ENCODE results near the gene NR3C2.
A peak's percentile ranks its signal among the peaks of the same experiment; 100 is the strongest.
"Not testable (repeated sequence)": the region's sequence is repeated elsewhere in the genome, so short reads cannot be mapped to it uniquely, and the experiment has no call there.

NR3C2 gene

DNA sequence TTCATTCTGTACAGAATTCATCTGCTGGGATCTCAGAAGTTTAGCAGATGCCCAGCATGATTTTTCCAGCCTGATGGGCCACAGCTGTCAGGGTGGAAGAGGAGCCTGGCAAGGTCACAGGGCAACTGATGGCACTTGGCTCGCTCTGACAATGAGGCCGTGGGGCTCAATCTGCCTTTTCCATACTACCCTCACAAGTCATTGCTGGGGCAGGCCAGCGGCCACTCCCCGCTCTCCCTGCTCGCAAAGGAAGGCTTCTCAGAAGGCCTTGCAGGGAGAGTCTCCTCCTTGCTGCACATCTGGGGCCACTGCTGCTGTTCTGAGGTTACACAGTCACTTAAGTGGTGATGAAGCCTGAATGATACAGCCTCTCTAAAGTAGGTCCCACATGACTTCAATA lies 349.1 kb downstream of the NR3C2 start:
- no peak for DNase-seq

DNA sequence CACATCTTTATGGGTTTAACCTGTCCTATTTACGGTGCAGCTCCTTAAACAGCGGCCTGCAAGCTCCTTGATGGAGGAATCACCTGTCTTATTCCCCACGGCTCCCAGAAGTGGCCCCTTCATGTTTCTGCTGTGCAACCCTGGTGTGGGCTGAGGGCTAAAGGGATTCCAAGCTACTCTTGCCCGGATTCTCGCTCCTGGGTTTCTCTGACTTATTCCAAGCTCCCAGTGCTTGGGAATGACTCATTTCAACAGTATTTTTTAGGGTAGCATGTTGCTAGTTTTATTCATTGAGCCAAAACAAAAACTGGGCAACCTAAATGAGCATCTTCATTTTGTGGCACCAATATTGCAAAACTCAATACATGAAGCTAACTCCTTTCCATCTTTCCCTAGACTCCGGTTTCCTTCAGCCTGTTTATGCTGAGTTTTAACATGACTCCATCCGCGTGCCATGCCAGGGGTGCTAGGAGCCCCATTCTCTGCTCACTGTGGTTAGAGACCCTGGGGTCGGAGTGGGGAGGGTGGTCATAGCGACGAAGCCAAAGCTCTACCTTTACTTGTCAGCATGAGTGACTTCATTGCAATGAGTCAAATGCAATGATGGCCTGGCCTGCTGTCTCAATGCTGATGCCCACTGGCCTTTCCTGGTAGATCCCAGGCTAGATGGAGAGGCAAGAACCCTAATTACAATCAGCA lies 349.7 kb downstream of the NR3C2 start:
- DNase-seq, result no peak

DNA sequence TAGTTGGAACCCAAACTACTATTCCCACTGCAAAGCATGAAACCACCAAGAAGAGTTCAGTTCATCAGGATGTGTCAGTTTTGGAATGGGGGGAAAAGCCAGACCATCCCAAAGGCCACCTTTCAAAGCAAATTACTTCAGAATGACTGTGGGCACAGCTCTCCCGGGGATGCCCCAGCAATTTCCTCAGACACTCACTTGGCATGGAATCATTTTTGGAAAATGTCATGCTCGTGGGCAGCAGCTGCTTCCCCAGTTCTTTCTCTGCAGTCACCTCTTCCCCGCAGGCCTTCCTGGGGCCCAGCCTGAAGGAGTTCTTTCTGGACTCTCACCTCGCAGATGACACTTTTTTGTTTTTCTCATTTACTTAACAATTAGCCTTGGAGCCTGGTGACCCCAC lies 350.3 kb downstream of the NR3C2 start:
- no peak for DNase-seq

DNA sequence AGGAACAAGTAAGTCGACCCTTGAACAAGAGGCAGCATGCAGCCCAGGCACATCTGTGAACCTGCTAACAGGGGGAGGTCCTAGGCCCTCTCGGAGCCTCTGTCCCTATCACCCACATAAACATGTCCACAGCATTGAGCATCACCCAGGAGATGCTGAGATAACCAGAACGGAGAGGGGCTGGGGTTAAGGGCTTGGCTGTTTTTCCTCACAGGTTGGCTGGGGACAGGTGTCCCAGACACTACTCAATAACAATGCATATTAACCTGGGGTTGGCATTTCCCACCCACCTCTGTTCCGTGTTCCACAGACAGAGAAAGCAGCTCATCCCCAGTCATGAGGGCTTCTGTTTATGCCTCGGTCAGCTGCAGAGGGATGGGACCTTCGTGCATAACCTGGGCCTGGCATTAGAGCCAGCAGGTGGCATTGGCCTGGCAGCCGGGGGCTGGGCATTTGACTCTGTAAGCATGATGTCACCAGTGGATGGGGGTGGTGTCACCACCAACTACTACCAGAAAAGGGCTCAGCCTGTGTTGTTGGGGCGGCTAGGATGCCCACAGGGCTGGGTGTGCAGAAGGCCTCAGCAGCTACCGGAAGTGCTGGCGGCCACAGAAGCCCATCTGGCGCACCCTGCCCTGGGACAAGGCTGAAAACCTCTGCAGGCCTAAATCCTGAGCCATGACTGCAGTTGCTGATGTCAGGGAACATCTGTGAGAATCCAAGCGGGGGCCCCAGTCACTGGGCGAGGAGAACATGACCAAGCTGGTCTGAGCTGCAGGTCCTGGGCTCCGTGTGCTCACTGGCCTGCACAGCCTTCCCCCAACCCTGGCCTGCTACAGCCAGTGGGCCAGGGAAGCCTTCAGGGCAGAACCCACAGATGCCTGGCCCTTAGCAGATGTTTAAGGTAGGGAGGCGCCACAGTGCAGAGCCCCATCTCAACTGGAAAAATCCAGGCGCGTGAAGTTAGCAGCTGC lies 351.4 kb downstream of the NR3C2 start:
- DNase-seq, result no peak

DNA sequence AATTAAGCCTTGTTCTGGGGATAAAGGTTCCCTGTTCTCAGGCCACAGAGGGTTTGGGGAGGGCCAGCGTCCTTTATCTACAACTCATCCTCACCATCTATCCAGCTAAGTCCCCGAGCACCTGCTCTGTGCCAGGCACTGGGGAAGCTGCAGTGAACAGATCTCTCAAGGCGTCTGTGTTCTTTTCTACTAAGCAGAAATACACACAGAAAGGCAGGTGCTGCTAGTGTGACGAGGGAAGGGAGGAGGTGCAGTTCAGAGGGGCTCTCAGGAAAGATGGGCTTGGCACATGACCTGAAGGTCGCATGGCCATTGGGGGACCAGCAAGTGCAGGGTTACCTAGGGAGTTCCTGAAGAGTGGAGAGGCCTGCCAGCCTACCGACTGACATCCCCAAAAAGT lies 352.2 kb downstream of the NR3C2 start:
- peak; percentile 27 for DNase-seq

DNA sequence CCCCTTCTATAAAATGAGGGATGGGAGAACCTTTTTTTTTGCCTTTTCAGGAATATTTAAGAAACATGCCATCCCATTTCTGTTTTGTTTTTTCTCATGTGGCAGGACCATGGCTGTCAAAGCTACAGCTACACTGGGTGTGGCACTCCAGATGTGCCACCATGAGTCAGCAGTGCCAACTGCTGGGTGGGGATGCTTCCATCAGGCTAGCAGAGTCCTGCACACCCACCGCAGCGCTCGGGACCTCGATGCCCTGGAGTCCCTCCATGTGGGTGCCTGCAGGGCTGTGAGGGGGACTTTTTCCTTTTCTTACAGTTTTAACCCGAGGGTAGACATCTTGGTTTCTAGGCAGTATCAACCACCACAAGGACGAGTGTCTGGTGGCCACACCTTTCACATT lies 352.6 kb downstream of the NR3C2 start:
- peak; percentile 58 for DNase-seq

DNA sequence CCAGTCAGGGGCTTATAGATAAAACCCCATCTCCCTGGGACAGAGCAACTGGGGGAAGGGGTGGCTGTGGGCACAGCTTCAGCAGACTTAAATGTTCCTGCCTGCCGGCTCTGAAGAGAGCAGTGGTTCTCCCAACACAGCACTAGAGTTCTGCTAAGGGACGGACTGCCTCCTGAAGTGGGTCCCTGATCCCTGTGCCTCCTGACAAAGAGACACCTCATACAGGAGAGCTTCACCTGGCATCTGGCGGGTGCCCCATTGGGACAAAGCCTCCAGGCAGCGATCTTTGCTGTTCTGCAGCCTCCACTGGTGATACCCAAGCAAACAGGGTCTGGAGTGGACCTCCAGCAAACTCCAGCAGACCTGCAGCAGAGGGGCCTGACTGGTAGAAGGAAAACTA lies 359.1 kb downstream of the NR3C2 start:
- not testable (repeated sequence) for DNase-seq

DNA sequence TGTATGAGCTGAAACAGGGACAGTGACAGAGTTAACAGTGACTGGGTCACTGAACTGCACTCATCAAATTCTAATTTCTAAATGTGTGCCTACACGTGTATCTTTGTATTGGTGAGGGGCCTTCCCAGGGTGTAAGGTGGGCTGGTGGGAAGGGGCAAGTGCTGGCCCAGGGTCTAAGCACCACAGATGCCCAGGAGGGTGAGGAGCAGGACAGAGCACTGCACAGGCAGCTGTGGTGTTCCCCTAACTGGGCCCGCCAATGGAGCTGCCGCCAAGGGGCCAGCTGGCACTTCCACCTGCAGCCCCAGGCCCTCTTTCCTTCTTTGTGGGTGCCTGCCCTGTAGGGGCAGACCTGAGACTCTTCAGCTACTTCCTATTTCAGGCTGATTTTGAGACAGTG lies 360.5 kb downstream of the NR3C2 start:
- no peak for DNase-seq

DNA sequence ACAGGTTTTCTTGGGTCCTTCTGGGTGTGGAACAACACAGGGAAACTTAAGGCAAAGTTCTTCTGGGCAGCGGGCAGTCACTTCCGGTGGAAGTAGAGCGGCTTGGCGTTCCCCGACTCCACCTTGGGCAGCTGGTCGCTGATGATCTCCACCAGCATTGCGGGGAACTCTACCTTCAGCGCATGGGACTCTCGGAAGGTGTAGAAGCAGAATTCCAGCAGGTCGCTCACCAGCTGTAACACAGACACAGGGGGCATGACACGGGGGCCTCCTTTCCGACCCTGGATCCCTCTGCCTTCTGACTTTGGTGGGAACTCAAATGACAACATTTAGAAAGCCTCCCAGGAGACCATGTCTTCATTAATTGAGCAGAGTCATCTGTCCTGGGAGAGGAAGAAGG lies 360.9 kb downstream of the NR3C2 start:
- no peak for DNase-seq

DNA sequence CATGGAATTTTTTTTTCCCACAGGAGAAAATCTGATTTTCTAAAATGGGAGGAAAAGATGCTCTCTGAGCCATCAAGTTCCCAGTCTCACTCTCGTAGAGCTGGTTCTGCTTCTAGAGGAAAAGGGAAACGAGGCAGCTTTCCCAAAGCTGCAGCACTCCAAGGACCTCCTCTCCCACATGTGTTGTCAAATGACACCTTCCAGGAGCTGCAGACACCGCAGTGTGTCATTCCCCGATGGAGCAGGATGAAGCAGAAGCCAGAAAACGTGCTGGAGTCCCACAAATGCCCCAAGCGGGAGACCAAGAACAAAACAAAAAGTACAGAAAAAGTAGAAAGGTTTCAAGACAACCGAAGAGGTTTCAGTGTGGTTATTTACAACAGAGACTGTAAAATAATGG lies 362.3 kb downstream of the NR3C2 start:
- DNase-seq, result no peak

DNA sequence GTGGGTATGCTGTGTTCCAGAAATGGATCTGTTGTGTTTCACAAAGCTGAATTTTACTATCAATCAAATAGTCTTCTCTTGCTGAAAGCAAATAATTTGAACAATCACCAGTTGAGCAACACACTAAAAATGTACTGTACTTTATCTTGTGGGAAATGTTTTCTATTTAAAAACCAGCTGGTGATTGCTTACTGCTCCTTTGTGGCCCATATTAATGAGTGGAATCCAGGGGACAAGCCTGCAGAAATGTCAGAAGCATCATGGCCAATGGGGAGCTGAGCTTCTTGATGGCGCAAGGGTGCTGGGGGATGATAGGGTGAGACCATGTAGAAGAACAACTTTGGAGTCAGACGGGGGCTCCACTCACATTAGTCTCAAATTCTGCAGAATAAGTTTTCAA lies 364.2 kb downstream of the NR3C2 start:
- DNase-seq, result no peak

DNA sequence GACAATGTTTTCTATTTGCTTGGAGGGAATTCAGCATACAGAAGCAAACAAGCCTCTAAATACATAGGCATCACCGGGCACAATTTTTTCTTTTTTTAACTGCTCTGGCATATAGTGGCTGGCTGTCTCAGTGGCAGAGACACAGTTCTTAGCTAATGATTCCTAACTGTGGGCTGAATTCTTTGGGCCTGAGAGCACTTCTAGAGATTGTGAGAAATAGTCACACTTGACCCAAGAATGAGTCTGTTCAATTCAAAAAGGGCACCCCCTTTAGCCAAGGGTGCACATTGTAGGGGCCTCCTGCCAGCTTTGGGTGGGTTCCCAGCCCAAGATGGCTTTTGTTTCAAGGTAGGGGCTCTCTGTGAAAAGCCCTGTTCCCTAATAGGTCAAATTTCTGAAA lies 364.6 kb downstream of the NR3C2 start:
- DNase-seq, result no peak

DNA sequence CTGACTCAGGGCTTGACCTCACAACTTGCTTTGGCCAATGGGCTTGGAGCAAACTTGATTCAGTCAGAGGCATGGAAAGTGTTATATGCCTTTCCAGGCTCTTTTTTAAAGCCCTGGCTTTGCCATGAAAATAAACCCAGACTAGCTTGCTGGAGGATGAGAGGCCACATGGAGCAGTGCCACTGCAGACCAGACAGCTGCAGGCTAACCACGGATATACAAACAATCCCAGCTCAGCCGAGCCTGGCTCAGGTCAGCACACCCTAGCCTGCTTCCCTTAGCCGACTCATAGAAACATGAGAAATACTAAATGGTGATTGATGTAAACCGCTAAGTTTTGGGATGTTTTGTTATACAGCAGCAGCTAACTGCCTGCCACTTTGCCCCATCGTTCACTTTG lies 365.2 kb downstream of the NR3C2 start:
- no peak for DNase-seq

DNA sequence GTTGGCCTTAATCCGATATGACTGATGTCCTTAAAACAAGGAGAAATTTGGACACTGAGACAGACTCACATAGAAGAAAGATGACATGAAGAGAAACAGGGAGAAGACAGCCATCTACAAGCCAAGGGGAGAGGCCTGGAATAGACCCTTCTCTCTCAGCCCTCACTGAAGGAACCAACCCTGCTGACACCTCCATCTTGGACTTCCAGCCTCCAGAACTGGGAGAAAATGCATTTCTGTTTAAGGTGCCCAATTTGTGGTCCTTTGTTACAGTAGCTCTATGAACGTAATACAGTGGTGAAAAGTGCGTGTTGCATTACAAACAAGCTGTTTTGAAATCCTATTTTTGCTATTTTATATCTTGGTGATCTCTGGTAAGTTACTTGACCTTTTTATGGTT lies 366.8 kb downstream of the NR3C2 start:
- DNase-seq, result no peak

DNA sequence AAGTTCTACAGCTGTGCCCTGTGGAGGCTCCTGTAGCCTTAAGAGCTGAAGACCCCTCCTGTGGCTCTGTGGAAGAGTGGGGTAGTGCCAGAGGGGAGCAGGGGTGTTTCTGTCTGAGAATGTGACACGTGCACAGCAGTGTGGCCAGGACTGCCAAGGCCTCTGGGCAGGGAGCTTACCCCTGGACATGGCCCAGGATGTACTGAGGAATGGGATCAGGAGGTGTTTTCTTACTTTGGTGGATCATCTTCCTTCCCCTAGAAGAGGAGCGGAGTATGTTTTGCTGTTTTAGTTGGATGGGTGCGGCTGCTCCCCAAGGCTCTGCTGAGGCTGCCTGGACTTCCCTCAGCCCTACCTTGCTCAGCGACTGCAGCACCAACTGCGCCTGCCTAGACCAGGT lies 367.8 kb downstream of the NR3C2 start:
- DNase-seq, result no peak

DNA sequence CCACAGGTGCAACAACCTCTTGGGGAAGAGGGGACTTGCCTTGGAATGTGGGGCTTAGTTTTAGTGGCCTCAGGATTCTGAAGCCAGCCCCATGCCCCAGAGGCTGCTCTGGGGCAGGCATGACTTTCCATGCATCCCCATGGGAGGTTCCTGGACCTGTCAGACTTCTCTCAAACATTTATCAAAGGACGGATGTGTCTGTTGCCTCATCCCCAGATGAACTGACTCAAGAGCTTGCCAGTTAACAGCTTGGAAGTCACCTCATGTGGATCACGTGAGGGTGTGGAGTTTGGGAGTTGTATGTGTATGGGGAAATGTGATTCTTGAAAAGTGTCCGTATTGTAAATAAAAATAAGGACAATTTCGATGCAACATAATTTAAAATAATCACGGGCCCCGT lies 368.9 kb downstream of the NR3C2 start:
- DNase-seq, result no peak

DNA sequence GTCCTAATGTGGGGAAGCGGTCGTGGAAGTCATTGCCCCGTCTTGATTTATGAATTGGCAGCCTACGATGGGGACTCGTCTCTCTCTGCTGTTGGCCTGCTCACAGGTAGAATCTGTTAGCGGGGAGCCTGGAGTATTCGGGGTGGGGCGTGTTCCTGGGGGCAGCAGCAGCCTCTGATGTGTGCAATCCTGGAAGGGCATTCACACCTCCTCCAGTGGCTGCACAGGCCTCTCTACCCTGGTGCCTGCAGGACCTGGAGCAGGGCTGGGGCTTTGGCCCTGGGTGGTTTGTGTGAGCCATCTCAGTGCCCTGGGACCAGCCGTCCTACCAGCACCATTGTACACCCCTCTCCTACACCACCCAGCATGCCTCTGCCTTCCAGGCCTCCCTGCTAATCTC lies 369.4 kb downstream of the NR3C2 start:
- DNase-seq, result no peak

DNA sequence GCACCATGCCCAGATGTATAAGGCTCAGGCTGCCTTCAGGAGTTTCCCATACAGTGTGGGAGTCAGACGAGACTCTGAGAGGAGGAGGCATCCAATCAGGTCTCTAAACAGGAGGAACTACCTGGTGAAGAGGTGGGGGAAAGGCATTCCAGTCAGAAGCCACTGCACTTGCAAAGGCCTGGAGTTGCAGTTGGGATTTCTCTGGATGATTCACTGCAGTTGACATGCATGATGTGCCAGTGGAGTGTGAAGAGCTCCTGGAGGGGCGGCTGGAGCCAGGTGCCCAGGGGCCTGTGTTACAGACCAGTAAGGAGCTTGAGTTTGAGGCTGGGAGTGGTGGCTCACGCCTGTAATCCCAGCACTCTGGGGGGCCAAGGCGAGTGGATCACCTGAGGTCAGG lies 371.2 kb downstream of the NR3C2 start:
- no peak for DNase-seq

DNA sequence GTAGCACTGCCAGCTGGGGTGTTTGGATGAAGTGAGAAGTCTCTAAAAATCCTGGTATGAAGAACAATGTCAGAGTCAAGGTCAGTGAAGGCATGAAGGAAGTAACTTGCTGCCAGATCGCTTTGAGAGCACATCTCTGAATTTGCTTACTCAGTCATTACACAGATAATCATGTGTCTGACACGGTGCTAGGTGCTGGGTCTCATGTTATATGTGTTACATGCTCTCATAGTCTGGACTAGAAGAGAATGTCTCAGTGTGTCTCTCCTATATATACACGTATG lies 372.4 kb downstream of the NR3C2 start:
- no peak for DNase-seq

DNA sequence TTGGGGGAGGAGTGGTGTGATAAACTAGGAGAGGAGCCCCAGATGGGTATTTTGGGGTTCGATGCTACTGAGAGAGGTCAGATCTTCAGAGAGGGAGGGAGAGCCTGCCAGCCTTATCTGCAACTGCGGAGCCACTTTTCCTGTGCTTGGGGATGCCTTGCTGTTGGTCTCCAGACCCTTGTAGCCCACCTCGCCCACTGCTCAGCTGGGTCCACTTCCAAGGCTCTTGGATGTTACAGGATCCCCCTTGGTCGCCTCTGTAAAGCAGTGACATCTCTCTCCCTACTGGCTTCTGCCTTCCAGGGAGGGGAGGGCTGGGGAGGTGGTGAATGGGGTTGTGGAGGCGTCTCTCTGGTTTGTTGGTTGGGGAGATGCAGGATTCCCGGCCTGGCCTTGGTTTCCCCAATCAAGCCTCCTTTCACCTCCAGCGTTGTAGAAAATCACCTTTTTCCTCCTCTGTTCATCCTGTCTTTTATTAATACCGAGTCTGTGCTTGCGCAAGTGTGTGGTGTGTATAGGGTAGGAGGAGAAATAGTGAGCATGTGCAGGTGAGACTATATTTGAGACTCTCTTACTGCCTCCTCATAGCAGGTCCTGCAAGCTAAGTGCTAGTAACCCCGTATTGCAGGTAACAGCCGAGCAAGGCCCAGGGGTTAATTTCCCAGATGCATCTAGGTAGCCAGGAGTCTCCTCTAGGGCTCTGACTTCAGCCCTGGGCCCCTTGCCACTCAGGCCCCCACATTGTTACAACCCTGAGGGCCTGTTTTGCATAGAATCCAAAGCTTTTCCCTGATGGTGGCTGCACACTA lies 372.9 kb downstream of the NR3C2 start:
- DNase-seq, result no peak

DNA sequence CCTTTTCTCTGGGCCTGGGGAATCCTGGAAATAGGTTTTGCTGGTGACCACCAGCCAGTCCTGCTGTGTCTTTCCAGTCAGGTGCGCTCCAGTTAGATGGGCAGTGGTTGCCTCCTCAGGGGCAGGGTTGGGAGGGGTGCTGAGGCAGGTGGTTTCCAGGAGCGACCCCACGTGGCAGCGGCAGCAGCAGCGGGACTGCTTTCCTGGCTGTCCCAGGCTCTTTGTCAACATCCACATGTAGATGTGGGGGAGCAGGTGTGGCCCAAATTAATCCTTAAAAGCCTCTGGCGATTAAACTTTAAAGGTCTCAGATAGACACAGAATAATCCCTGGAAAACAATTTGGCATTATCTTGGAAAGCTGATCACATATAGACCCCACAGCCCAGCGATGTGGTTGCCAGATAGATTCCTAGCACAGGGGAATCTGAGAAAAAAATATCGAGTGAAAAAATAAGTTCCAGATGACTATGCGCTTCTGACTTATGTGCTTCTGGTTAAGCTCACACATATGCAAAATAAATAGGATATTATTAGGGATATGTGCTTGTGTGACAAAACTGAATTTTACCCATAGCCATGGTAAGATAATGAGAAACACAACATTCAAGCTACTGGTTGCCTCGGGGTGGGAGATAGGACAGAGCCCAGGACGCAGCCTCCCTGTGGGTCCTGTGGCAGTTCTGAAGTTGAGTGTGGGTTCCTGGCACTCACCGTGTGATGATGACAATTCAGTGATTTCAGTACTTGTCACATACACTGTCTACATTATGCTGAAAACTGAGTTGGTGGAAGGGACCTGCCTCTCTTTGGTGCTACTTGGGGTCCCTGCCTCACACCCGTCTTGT lies 373.9 kb downstream of the NR3C2 start:
- no peak for DNase-seq

DNA sequence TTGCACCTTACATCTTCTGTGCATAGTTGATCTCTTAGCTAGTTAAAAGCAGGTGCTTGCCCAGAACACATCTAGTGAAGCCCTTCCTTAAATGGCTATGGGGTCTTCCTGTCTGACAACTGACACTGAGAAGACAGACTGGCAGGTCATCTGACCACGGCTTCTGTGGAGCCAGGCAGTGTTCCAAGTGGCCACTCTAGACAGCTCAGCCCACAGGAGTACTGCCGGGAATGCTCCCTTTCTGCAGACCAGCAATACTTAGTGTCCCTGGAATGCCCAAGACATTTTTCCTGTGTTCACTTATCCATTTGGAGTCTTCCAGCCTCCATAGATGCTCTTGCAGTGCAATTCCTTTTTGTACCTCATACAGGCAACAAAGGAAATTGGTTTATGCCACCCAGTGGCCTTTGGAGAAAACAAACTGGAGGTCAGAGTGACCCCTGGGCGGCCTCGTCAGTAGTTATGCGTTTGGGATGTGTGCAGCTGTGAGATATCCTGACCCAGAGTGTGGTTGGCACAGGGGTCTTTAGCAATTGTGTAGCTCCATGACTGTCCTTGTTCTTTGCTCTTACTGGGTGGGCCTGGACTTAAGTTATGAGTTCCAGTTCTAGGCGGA lies 374.8 kb downstream of the NR3C2 start:
- no peak for DNase-seq

Measured in hematopoietic multipotent progenitor cell treated with erythropoietin and hydrocortisone succinate and interleukin-3 and kit ligand, for 8 days (in vitro differentiated cells).